H1 (cell line): ENCODE data around the gene EPHA1. TPM values are rescaled to one million over a fixed set of nuclear protein-coding genes. Genes with fewer than 3 reads are reported as not detected.

ENCODE experiments used
- CTCF ChIA-PET: fragments of 300-600 bp; sonication (Branson Sonifier 250); formaldehyde crosslinking; loops from one replicate; lab custom pipeline; 2021; ENCODE audit not compliant: partially characterized antibody; lab: Charles Lee
- POLR2A ChIA-PET: fragments of 300-600 bp; sonication (Branson Sonifier 250); formaldehyde crosslinking; loops from one replicate; lab custom pipeline; 2021; ENCODE audit warnings: inconsistent platforms; ENCODE audit not compliant: partially characterized antibody; lab: Charles Lee
- DNase-seq, 2 experiments: peaks; one replicate each; pipeline versions ENCODE4 v3.0.0 to v3.0.0-alpha.2; 2010 to 2022; ENCODE audit warnings: low spot score in 2 of 2, low read depth in 1 of 2, mixed read lengths in 1 of 2
- FAIRE-seq: peaks from 2 replicates; lab custom pipeline; 2011; peaks lifted over from hg19 to GRCh38; lab: Jason Lieb, UNC
- H2AFZ ChIP-seq: 2 replicates; pipeline ENCODE4 v1.8.1; 2012; ENCODE audit warnings: low read length, inconsistent platforms
- H2AK5ac ChIP-seq: 2 replicates; pipeline ENCODE4 v1.6.1; 2013; ENCODE audit warnings: low read depth, low read length
- H2BK120ac ChIP-seq: replicated peaks from 2 replicates; pipeline ENCODE3; 2013; ENCODE audit warnings: low read depth, low read length, inconsistent platforms
- H2BK12ac ChIP-seq: 2 replicates; pipeline ENCODE4 v1.6.1; 2013; ENCODE audit warnings: low read depth, low read length
- H2BK15ac ChIP-seq: 2 replicates; pipeline ENCODE4 v1.6.1; 2013; ENCODE audit warnings: low read length
- H2BK20ac ChIP-seq: 2 replicates; pipeline ENCODE4 v1.6.1; 2013; ENCODE audit warnings: low read length
- H2BK5ac ChIP-seq: 2 replicates; pipeline ENCODE4 v1.6.1; 2013; ENCODE audit warnings: low read depth, low read length
- H3K14ac ChIP-seq: 2 replicates; pipeline ENCODE4 v1.6.1; 2013; ENCODE audit warnings: inconsistent platforms; ENCODE audit not compliant: insufficient read length
- H3K18ac ChIP-seq: 2 replicates; pipeline ENCODE4 v1.6.1; 2013; ENCODE audit warnings: low read length; ENCODE audit errors: extremely low read depth
- H3K23ac ChIP-seq: 2 replicates; pipeline ENCODE4 v1.6.1; 2013; ENCODE audit warnings: inconsistent platforms; ENCODE audit not compliant: insufficient read length
- H3K23me2 ChIP-seq: 2 replicates; pipeline ENCODE4 v1.6.1; 2013; ENCODE audit warnings: low read depth, low read length
- H3K27ac ChIP-seq: 2 replicates; pipeline ENCODE4 v1.6.1; 2011; ENCODE audit warnings: low read depth, low read length, inconsistent platforms
- H3K27me3 ChIP-seq, 4 experiments: replicated peaks in 1 of 4; 1 replicate in 1 of 4; 2 replicates in 3 of 4; pipeline versions ENCODE4 v1.6.1 to v1.8.1; 2011 to 2013; ENCODE audit warnings: low read length in 3 of 4, mild to moderate bottlenecking in 3 of 4, inconsistent platforms in 2 of 4, mixed read lengths in 2 of 4, moderate library complexity in 1 of 4; ENCODE audit not compliant: control insufficient read depth in 3 of 4, insufficient read depth in 3 of 4; ENCODE audit errors: extremely low read depth in 1 of 4
- H3K36me3 ChIP-seq, 4 experiments: 2 replicates each; pipeline versions ENCODE4 v1.6.1 to v1.8.1; 2011 to 2013; ENCODE audit warnings: mild to moderate bottlenecking in 4 of 4, low read length in 3 of 4, moderate library complexity in 2 of 4, control low read depth in 1 of 4, inconsistent platforms in 1 of 4; ENCODE audit not compliant: insufficient read depth in 4 of 4, control insufficient read depth in 2 of 4
- H3K4ac ChIP-seq: replicated peaks from 2 replicates; pipeline ENCODE3; 2013; ENCODE audit warnings: low read length, low read depth, mixed read lengths, inconsistent platforms; ENCODE audit not compliant: insufficient read length
- H3K4me1 ChIP-seq, 4 experiments: replicated peaks in 1 of 4; 1 replicate in 1 of 4; 2 replicates in 3 of 4; pipeline versions ENCODE4 v1.6.1 to v1.8.1; 2011 to 2013; ENCODE audit warnings: low read length in 3 of 4, inconsistent platforms in 2 of 4, mixed read lengths in 1 of 4; ENCODE audit not compliant: insufficient read depth in 4 of 4, control insufficient read depth in 3 of 4
- H3K4me2 ChIP-seq, 2 experiments: 2 replicates each; pipeline versions ENCODE4 v1.6.1 to v1.8.1; 2011 to 2013; ENCODE audit warnings: low read depth in 2 of 2, low read length in 2 of 2, control low read depth in 1 of 2, inconsistent platforms in 1 of 2, mild to moderate bottlenecking in 1 of 2; ENCODE audit not compliant: insufficient read depth in 1 of 2
- H3K4me3 ChIP-seq, 4 experiments: fragments of 200-600, 300-600 bp in 1 of 4; sonication (generic), shearing (Covaris generic), sonication (Bioruptor Twin) in 1 of 4; 2 replicates each; pipeline versions ENCODE4 v1.5.1 to v1.8.1; 2011 to 2016; ENCODE audit warnings: low read length in 4 of 4, low read depth in 3 of 4, control low read depth in 2 of 4, inconsistent platforms in 2 of 4, mild to moderate bottlenecking in 2 of 4, mixed read lengths in 1 of 4, moderate library complexity in 1 of 4; ENCODE audit not compliant: insufficient read depth in 2 of 4; ENCODE audit errors: extremely low read depth in 1 of 4
- H3K56ac ChIP-seq: replicated peaks from 2 replicates; pipeline ENCODE3; 2013; ENCODE audit warnings: low read depth, mild to moderate bottlenecking, mixed read lengths, low read length, inconsistent platforms; ENCODE audit not compliant: insufficient read length
- H3K79me1 ChIP-seq: 2 replicates; pipeline ENCODE4 v1.6.1; 2013; ENCODE audit warnings: low read depth, low read length, control low read depth
- H3K79me2 ChIP-seq, 2 experiments: 2 replicates each; pipeline versions ENCODE4 v1.6.1 to v1.8.1; 2012 to 2013; ENCODE audit warnings: low read length in 2 of 2, mild to moderate bottlenecking in 2 of 2, inconsistent platforms in 1 of 2; ENCODE audit not compliant: insufficient read depth in 2 of 2, control insufficient read depth in 1 of 2
- H3K9ac ChIP-seq, 4 experiments: replicated peaks in 1 of 4; 1 replicate in 1 of 4; 2 replicates in 3 of 4; pipeline versions ENCODE4 v1.6.1 to v1.8.1; 2011 to 2013; ENCODE audit warnings: low read depth in 3 of 4, low read length in 3 of 4, control low read depth in 2 of 4, mild to moderate bottlenecking in 2 of 4, moderate library complexity in 2 of 4, inconsistent platforms in 1 of 4; ENCODE audit errors: extremely low read depth in 1 of 4
- H3K9me3 ChIP-seq, 2 experiments: 2 replicates each; pipeline versions ENCODE4 v1.6.1 to v1.8.1; 2012 to 2013; ENCODE audit warnings: mild to moderate bottlenecking in 2 of 2, moderate library complexity in 2 of 2, control low read depth in 1 of 2, inconsistent platforms in 1 of 2, low read depth in 1 of 2, low read length in 1 of 2, mixed read lengths in 1 of 2; ENCODE audit not compliant: insufficient read depth in 2 of 2
- H4K20me1 ChIP-seq, 2 experiments: replicated peaks in 1 of 2; 2 replicates each; pipeline versions ENCODE3 to v1.8.1; 2011 to 2013; ENCODE audit warnings: inconsistent platforms in 2 of 2, low read length in 2 of 2, mild to moderate bottlenecking in 1 of 2; ENCODE audit not compliant: insufficient read depth in 2 of 2, control insufficient read depth in 1 of 2
- H4K5ac ChIP-seq: 2 replicates; pipeline ENCODE4 v1.6.1; 2013; ENCODE audit warnings: low read length, low read depth, mixed read lengths, inconsistent platforms; ENCODE audit not compliant: insufficient read length
- H4K8ac ChIP-seq: 2 replicates; pipeline ENCODE4 v1.8.0; 2013; ENCODE audit warnings: mild to moderate bottlenecking, moderate library complexity, low read length, inconsistent platforms; ENCODE audit not compliant: insufficient read depth; ENCODE audit errors: extremely low read depth
- H4K91ac ChIP-seq: replicated peaks from 2 replicates; pipeline ENCODE3; 2013; ENCODE audit warnings: low read length, mixed read lengths, inconsistent platforms; ENCODE audit not compliant: insufficient read length
- NRF1 ChIP-seq: IDR thresholded peaks from 2 replicates; pipeline ENCODE4 v1.6.1; 2011; ENCODE audit warnings: mild to moderate bottlenecking, low read depth, low read length, improper control_type of control experiment
- RBBP5 ChIP-seq: IDR thresholded peaks from 2 replicates; pipeline ENCODE4 v1.7.1; 2012; ENCODE audit warnings: low read depth, mild to moderate bottlenecking, inconsistent platforms, low read length, moderate library complexity, borderline replicate concordance
- RFX5 ChIP-seq: IDR thresholded peaks from 2 replicates; pipeline ENCODE4 v1.6.1; 2011; ENCODE audit warnings: low read depth, low read length, improper control_type of control experiment, borderline replicate concordance
- TBP ChIP-seq: IDR thresholded peaks from 2 replicates; pipeline ENCODE4 v1.6.1; 2011; ENCODE audit warnings: low read depth, low read length, improper control_type of control experiment
- WGBS, 2 experiments: shearing (Covaris generic) in 1 of 2; methylation state at CpG; one replicate each; pipeline versions ENCODE4 v1.1.6 to v1.1.7; 2013 to 2015; ENCODE audit warnings: low lambda C conversion rate in 2 of 2, mixed read lengths in 2 of 2, inconsistent platforms in 1 of 2, low coverage in 1 of 2, missing lambda C conversion rate in 1 of 2; ENCODE audit not compliant: insufficient replicate concordance in 2 of 2, insufficient coverage in 1 of 2, insufficient read length in 1 of 2; ENCODE audit errors: extremely low coverage in 1 of 2, missing lambda C conversion rate in 1 of 2; 5-methylcytosine and 5-hydroxymethylcytosine counted together
- polyA plus RNA-seq, 7 experiments: library from polyadenylated mRNA; depleted of rRNA in 3 of 7; stranded (reverse) in 5 of 7; unstranded in 2 of 7; fragments of >200 nt in 5 of 7; fragments of 200-250 nt in 2 of 7; gene quantifications; 1 replicate in 5 of 7; 2 replicates in 1 of 7; 4 replicates in 1 of 7; pipeline versions ENCODE4 v1.2.1 to v1.2.3, GENCODE V29; 2011 to 2013; ENCODE audit warnings: missing spikeins in 2 of 7, mixed read lengths in 2 of 7
- total RNA-seq: library from RNA; stranded (reverse); fragmentation: NEBNext Ultra II Directional; extraction: Animal tissue kit (Norgen Biotek cat#: 25700); gene quantifications from 2 replicates; pipeline ENCODE4 v1.2.1, GENCODE V29; 2021

Gene EPHA1
- total and polyA plus RNA-seq, 2 of the 8 experiments (the other 6 are each of a cell fraction or from before 2014, with no cell fraction given): 86.5 to 133 TPM

DNA sequence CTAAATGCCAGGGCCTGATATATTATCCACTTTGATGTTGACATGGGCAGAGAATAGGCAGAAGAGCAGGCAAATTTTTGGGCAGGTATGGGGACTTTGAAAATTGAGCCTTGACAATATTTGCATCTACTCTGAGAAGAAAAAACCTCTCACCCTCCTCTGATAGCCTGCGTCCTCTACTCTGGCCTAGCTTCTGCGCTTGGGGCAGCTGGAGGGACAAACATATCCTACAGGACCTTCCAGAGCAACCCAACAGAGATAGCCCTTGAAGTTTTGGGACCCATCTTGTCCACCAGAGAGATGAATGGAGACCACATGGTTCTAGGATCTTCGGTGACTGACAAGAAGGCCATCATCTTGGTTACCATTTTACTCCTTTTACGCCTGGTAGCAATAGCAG is 34.5 kb upstream of the EPHA1 start, which contains the start of gene TAS2R60:
Gene TAS2R60, plus strand, starts transcription at position 301 of the 400 bp plus-strand sequence. Its CDS starts 0 bp downstream, at position 301.
- H4K5ac ChIP-seq: no peak within 1 kb of the TSS
- FAIRE-seq (no peak), DNase-seq (no peak)
- H3K14ac ChIP-seq: no peak within 1 kb of the TSS
- CTCF ChIA-PET: interaction anchor here (1.7 kb wide), 1 partner anchor 26 kb away, joined by 7 read pairs; no protein-coding TSS in a partner anchor
- H3K27me3 ChIP-seq: peaks cover 0 to 1% (median 0%) of the 10 kb centered on the region in 4 experiments; a peak in 1 of 7 replicates
- no peak for TF ChIP-seq RBBP5
- no peak for TF ChIP-seq NRF1
- TF ChIP-seq RFX5: no peak
- no peak for TF ChIP-seq TBP
- no peaks in the 10 kb centered on the region; a peak in 2 of 4 replicates for H3K9me3 ChIP-seq
- H2AFZ ChIP-seq: no peak within 1 kb of the TSS
- POLR2A ChIA-PET: no interaction called here
- H3K79me1 ChIP-seq: no peaks in the 10 kb centered on the region
- 69% methylated on average over 4 of the region's 4 CpGs; no CpG with 5 or more reads in 1 of the 2 experiments for WGBS, 2 experiments
- no peak within 1 kb of the TSS for H3K23ac ChIP-seq
- H4K8ac ChIP-seq: no peak within 1 kb of the TSS
- no peaks in the 10 kb centered on the region for H3K79me2 ChIP-seq
- no peak within 1 kb of the TSS for H2BK12ac ChIP-seq
- H3K23me2 ChIP-seq: no peaks in the 10 kb centered on the region
- H2BK5ac ChIP-seq: no peak within 1 kb of the TSS
- no peak within 1 kb of the TSS for H2BK15ac ChIP-seq
- no peak within 1 kb of the TSS for H2BK20ac ChIP-seq
- H3K4me2 ChIP-seq: no peak within 1 kb of the TSS
- no peak within 1 kb of the TSS for H3K4me3 ChIP-seq
- H4K91ac ChIP-seq: no peak within 1 kb of the TSS
- H2AK5ac ChIP-seq: no peak within 1 kb of the TSS
- no peak within 1 kb of the TSS for H3K4ac ChIP-seq
- H2BK120ac ChIP-seq: no peak within 1 kb of the TSS
- H3K27ac ChIP-seq: no peak within 1 kb of the TSS
- no peak within 1 kb of the TSS for H3K9ac ChIP-seq
- H3K4me1 ChIP-seq: peaks cover 0 to 6% (median 0%) of the 10 kb centered on the region in 4 experiments; a peak in 1 of 7 replicates
- no peaks in the 10 kb centered on the region for H4K20me1 ChIP-seq
- H3K18ac ChIP-seq: no peak within 1 kb of the TSS
- H3K56ac ChIP-seq: no peak within 1 kb of the TSS
- H3K36me3 ChIP-seq: no peaks in the 10 kb centered on the region
